GM12874 (cell line): Measurements from ENCODE around the gene RPL28.

ENCODE experiments used
- TF ChIP-seq, protein P1 (sequence below): IDR thresholded peaks from 2 replicates; pipeline ENCODE4 v1.5.1; 2011; ENCODE audit warnings: low read depth, mild to moderate bottlenecking, control low read depth, low read length, moderate library complexity; ENCODE audit not compliant: insufficient read depth

RPL28 gene

GRCh38 chr19:55385724-55386492 lies at the start of gene RPL28:
RPL28 (plus strand) TSS chr19:55385932; CDS start chr19:55386358, 426 bp downstream.
- TF ChIP-seq, protein P1, sequence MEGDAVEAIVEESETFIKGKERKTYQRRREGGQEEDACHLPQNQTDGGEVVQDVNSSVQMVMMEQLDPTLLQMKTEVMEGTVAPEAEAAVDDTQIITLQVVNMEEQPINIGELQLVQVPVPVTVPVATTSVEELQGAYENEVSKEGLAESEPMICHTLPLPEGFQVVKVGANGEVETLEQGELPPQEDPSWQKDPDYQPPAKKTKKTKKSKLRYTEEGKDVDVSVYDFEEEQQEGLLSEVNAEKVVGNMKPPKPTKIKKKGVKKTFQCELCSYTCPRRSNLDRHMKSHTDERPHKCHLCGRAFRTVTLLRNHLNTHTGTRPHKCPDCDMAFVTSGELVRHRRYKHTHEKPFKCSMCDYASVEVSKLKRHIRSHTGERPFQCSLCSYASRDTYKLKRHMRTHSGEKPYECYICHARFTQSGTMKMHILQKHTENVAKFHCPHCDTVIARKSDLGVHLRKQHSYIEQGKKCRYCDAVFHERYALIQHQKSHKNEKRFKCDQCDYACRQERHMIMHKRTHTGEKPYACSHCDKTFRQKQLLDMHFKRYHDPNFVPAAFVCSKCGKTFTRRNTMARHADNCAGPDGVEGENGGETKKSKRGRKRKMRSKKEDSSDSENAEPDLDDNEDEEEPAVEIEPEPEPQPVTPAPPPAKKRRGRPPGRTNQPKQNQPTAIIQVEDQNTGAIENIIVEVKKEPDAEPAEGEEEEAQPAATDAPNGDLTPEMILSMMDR, result no peak

- TF ChIP-seq, protein P1, result no peak
Measured at GRCh38 chr19:55336101-55336500, 49.6 kb upstream of the RPL28 start.

GRCh38 chr19:55339105-55339888 lies 46.4 kb upstream of the RPL28 start, which contains the start of gene KMT5C:
KMT5C (plus strand) TSS chr19:55339876; CDS start chr19:55341937, 2,061 bp downstream.
- TF ChIP-seq, protein P1, result 0 out of 2 replicates have a peak, but pooled peaks have one; percentile 2

GRCh38 chr19:55339889-55340783 lies 45.6 kb upstream of the RPL28 start:
- TF ChIP-seq, protein P1, result no peak

DNA sequence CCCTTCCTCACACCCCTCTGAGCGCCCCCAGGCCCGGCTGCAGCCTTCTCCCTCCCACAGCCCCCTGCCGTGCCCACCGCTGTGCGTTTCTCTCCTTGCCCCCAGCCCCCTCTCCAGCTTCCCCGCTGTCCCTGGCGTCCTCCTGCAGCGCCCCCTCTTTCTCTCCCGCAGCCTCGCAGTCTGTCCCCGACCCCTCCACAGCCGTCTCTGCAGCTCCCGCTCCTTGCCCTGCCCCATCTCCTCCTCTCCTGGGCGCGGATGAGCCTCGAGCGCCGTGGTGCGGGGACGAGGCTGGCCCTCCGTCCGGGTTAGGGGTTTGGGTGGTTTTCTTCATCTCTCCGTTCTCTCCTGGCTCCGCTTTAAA lies 45.0 kb upstream of the RPL28 start:
- TF ChIP-seq, protein P1, result peak; percentile 35

GRCh38 chr19:55341171-55341588 lies 44.6 kb upstream of the RPL28 start:
- TF ChIP-seq, protein P1, result no peak
